ENCODE data around the gene TEPSIN. TPM values are rescaled to one million over a fixed set of nuclear protein-coding genes. Genes with fewer than 3 reads are reported as not detected.

TEPSIN gene
- total RNA-seq, 1 experiment from 2014 or later, result 29.3 TPM

DNA sequence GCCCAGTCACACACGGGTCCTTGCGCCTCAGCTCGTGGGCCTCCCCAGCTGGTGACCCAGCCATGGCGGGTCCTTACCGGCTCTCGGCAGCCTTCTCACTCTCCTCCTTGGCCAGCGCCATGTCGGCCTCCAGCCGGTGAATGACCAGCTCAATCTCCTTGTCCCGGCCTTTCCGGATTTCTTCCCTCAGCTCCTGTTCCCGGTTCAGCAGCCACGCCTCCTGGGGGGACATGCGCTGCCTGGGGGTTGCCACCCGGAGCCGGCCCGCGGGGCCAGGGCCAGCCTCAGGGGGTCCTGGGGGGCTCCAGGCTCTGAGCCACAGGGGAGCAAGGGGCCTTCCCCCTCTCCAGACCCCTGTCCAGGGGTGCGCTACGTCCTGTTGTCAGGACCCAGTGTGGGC, 47.7 kb downstream of the TEPSIN start:
- no peaks in the 10 kb centered on the region for H3K9me3 ChIP-seq (replicated peaks)
- no peaks in the 10 kb centered on the region for H3K27me3 ChIP-seq
- no peak overlapping the region for H3K4me3 ChIP-seq
- no peak overlapping the region for H3K27ac ChIP-seq
- H3K36me3 ChIP-seq, result peaks cover 18% of the 10 kb centered on the region; the same call in 1 of the 2 replicates
- no peaks in the 10 kb centered on the region for H3K4me1 ChIP-seq
- DNase-seq, result no peak

DNA sequence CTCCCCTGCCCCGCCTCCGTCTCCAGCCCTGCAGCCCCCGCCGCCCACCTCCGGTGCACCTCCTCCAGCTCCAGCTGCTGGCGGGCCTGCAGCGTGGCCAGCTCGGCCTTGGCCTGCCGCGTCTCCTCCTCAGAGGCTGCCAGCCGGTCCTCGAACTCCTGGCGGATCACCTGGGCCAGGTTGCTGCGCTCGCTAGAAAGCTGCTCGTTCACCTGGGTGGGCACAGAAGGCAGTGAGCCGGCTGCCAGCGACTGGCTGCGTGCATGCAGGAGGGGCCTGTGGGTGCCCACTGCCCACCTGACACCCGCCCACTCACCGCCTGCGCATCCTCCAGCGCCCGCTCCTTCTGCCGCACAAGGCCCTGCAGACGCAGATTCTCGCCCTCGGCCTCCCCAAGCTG, 48.3 kb downstream of the TEPSIN start:
- Histone ChIP-seq H3K4me3 (no peak overlapping the region), H3K4me1 (no peaks in the 10 kb centered on the region; the same call in 1 of the 2 replicates), H3K27ac (no peak overlapping the region), H3K27me3 (no peaks in the 10 kb centered on the region), H3K36me3 (peaks cover 12% of the 10 kb centered on the region; the same call in 1 of the 2 replicates), H3K9me3 (replicated peaks) (no peaks in the 10 kb centered on the region)
- no peak for DNase-seq

DNA sequence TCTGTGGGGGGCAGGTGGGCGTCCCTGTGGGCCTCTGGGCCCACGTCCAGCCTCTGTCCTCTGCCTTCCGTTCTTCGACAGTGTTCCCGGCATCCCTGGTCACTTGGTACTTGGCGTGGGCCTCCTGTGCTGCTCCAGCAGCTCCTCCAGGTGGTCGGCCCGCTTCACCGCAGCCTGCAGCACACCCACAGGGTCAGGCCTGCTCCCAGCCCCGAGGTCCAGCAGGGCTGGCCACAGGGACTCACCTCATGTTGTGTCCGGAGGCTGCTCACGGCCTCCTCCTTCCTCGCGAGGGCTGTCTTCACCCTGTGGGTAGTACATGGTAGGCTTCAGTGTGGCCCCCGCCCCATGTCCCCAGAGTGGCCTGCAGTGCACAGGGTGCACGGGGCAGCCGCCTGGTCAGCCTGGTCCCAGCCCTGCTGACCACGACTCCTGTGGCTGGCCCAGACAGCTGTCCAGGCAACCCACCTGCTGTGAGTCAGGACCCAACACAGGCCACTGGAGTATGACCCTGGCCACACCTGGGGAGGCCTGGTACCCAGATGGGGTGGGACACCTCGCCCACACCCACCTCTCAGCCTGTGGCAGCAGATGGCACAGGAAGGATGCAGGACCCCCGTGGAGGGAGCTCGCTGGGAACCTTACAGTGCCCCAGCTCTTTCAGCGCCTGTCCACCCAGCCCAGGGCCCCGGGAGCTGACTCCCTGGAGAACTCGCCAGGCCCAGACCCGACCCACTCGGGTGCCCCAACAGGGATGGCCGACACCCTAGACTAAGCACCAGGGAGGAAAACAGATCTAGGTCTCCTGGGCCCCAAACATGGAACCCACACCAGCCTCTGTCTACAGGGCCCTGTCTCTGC, 49.0 kb downstream of the TEPSIN start:
- H3K4me1 ChIP-seq, result peaks cover 7% of the 10 kb centered on the region
- no peaks in the 10 kb centered on the region for H3K27me3 ChIP-seq
- H3K9me3 ChIP-seq (replicated peaks), result no peaks in the 10 kb centered on the region
- DNase-seq, result peak; percentile 56 to 62
- H3K27ac ChIP-seq, result no peak overlapping the region
- H3K36me3 ChIP-seq, result peaks cover 8% of the 10 kb centered on the region; the same call in 1 of the 2 replicates
- no peak overlapping the region for H3K4me3 ChIP-seq

DNA sequence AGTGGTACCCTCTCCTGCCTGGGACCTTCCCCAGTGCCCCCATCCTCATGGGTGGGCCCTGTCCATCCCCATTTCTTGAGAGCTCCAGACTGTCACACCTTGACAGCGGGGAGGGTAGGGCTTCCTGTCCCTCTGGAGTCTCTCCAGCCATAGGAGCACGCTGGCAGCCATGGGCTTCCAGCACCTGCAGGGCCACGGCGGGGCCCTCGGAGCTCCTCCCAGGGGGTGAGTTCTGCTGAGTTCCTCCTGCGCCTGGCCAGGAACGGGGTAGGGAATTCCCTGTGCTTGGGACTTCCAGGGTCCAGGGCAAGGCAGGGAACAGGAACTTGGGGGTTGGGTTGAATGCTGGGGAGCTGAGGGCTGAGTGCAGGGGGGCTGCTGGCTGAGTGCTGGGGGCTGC, 49.8 kb downstream of the TEPSIN start:
- Histone ChIP-seq H3K4me1 (peaks cover 13% of the 10 kb centered on the region), H3K36me3 (peaks cover 4% of the 10 kb centered on the region; the same call in 1 of the 2 replicates), H3K9me3 (replicated peaks) (no peaks in the 10 kb centered on the region), H3K4me3 (no peak overlapping the region), H3K27me3 (no peaks in the 10 kb centered on the region), H3K27ac (no peak overlapping the region)
- DNase-seq, result no peak

DNA sequence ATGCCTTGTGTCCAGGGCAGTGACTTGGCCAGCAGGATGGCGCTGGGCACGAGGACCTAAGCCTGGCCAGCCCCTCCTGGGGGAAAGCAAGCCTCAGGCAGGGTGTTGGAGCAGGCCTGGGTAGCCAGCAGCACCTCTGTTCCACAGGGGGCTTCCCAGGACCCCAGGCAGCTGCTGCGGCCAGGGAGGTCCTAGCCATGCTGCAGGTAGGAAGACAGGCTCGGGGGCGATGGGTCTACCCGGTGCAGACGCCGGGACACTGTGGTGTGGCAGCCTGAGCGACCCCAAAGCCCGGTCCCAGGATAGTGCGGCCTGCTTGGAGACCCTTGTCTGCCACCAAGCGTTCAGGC, 50.4 kb downstream of the TEPSIN start:
- Histone ChIP-seq H3K4me1 (peaks cover 13% of the 10 kb centered on the region), H3K4me3 (no peak overlapping the region), H3K27ac (no peak overlapping the region), H3K27me3 (no peaks in the 10 kb centered on the region), H3K9me3 (replicated peaks) (no peaks in the 10 kb centered on the region), H3K36me3 (peaks cover 4% of the 10 kb centered on the region; the same call in 1 of the 2 replicates)
- no peak for DNase-seq

DNA sequence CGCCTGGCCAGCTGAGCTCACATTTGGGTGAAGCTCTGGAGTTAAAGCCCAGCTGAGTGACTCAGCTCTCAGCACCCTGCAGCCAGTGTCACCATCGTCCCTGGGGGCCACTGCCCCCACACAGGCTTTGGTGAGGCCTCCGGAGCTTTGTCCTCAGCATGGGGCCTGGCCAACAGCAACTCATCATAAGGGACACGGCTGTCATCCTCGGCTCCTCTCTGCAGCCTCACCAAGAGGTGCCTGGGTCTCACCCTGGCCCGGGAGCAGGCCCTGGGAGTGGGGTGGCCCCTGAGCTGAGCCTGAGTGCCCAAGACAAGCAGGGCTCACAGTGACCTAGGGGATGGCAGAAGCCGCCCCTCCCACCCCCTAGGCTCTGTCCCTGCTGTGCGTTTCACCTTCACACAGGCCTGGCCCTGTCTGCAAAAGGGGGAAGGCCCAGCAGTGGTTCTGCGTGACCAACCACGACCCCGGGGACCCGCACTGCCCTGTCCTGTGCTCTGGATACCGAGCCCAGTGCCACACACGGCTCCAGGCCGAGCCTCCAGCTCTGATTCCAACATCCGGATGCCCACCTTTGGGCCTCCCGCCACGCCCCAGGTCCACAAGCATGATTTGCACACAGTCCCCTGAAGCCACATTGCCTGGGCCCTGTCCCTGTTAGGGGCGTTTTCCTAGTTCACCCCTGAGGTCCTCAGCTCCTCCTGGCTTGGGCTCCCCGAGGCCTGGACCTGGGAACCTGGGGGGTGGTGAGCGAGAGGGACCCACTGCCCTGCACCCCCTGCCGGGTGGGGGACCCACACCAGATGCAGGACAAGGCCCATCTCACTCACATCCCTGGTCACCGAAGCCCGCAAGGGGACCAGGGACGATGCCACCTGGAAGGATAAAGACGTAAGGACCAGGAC, 51.0 kb downstream of the TEPSIN start:
- no peak for DNase-seq

DNA sequence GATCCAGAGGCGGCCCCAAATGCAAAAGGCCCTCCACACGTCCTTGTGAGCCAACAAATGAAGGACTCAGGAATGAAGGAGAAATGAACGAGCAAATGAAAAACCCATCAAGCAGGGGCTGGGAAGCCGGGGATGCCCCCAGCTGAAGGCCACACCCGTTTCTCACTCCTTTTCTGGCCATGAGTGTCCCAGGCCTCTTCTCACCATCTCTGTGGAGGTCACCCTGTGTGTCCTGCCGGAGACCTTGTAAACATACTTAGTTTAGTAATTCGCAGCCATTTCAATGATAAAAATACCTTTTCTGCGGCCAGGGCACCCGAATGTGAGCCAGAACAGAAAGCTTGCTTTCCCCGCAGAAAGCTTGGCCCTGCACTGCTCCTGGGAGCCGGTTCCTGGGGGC, 51.7 kb downstream of the TEPSIN start:
- Histone ChIP-seq H3K27me3 (no peaks in the 10 kb centered on the region), H3K9me3 (replicated peaks) (no peaks in the 10 kb centered on the region), H3K27ac (no peak overlapping the region), H3K4me1 (peaks cover 13% of the 10 kb centered on the region), H3K36me3 (peaks cover 4% of the 10 kb centered on the region; the same call in 1 of the 2 replicates), H3K4me3 (no peak overlapping the region)
- no peak for DNase-seq

More for the DNA sequence above, 51.0 kb downstream of the TEPSIN start:
- H3K4me1 ChIP-seq, result peaks cover 13% of the 10 kb centered on the region
- no peak overlapping the region for H3K4me3 ChIP-seq
- H3K36me3 ChIP-seq, result peaks cover 4% of the 10 kb centered on the region; the same call in 1 of the 2 replicates
- no peaks in the 10 kb centered on the region for H3K9me3 ChIP-seq (replicated peaks)
- H3K27ac ChIP-seq, result no peak overlapping the region
- no peaks in the 10 kb centered on the region for H3K27me3 ChIP-seq

DNA sequence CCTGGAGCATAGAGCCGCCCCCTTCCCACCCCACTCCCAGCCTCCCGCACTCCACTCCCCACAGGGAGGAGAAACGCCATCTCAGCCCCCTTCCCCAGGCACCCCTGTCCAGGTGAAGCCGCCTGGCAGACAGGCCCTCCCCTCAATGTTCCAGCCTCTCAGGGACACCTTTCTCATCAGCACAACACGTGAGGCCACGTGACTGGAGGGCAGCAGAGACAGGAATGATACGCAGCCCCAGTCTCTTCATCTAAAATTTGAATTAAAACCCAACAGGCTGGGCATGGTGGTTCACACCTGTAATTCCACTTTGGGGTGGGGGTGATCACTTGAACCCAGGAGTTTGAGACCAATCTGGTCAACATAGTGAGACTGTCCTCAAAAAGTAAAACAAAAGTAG, 52.7 kb downstream of the TEPSIN start:
- Histone ChIP-seq H3K4me3 (no peak overlapping the region), H3K4me1 (peaks cover 13% of the 10 kb centered on the region), H3K27me3 (no peaks in the 10 kb centered on the region), H3K36me3 (peaks cover 4% of the 10 kb centered on the region; the same call in 1 of the 2 replicates), H3K9me3 (replicated peaks) (no peaks in the 10 kb centered on the region), H3K27ac (no peak overlapping the region)
- no peak for DNase-seq

DNA sequence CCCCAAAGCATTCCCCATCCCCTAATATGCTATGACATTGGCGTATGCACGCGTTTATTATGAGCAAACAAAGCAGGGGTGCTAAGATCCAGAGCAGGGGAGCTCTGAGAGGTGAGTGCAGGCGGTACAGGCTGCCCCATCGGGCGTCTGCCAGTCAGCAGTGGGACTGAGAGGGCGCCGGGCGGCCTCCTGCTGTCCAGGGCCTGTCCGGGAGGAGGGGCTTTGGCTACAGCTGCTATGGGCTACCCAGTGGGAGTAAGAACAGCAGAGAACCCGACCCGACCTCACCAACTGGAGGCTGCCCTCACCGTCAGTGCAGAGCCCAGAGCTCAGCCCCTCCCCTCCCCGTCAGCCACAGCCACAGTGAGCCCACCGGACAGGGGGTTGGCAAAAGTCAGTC, 54.3 kb downstream of the TEPSIN start:
- H3K27ac ChIP-seq, result no peak overlapping the region
- peak; percentile 97 for DNase-seq
- H3K4me3 ChIP-seq, result no peak overlapping the region
- no peaks in the 10 kb centered on the region for H3K9me3 ChIP-seq (replicated peaks)
- H3K36me3 ChIP-seq, result no peaks in the 10 kb centered on the region
- peaks cover 21% of the 10 kb centered on the region for H3K4me1 ChIP-seq
- no peaks in the 10 kb centered on the region for H3K27me3 ChIP-seq

DNA sequence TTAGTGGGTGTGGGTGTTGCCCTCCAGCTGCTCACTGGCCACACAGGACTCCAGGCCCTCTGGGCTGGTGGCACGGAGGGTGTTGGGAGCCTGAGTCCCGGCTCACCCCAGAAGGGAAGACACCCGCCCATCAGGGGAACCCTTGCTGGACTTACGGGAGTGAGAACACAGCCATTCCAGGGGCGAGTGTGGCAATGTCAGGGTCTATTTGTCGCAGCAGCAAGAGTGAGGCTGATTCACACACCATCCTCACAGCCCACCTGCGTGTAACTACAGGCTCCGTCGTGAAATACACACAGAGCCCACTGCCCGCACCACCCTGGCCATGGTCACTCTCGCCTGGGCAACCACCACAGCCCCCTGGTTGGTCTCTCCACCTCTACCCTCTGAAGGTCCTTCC, 55.0 kb downstream of the TEPSIN start:
- Histone ChIP-seq H3K9me3 (replicated peaks) (no peaks in the 10 kb centered on the region), H3K36me3 (no peaks in the 10 kb centered on the region), H3K4me3 (no peak overlapping the region), H3K27me3 (0 out of 2 replicates have a peak, but pooled peaks cover under 1% of the 10 kb centered on the region), H3K4me1 (peaks cover 29% of the 10 kb centered on the region), H3K27ac (no peak overlapping the region)
- no peak for DNase-seq

DNA sequence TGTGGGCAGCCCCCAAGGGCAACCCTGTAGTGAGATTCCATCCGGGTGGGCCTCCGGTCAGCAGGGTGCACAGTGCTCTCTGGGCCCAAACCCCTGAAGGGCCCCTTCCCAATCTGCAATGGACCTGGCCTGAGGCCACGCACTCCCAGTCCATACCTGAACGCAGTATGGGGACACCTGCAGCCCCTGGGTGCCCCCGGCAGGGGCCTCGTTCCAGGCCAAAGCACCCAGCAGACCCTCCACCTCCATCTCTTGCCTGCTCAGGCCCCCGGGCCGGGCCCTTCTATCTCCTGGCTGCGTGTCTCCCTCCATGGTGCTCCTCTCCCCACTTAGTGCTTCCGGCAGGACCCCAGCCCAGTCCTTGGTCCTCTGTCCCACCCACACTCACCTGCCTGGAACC, 55.5 kb downstream of the TEPSIN start:
- Histone ChIP-seq H3K4me1 (peaks cover 33% of the 10 kb centered on the region), H3K36me3 (no peaks in the 10 kb centered on the region), H3K27ac (no peak overlapping the region), H3K9me3 (replicated peaks) (no peaks in the 10 kb centered on the region), H3K27me3 (peaks cover 5% of the 10 kb centered on the region; the same call in 1 of the 2 replicates), H3K4me3 (no peak overlapping the region)
- DNase-seq, result no peak

DNA sequence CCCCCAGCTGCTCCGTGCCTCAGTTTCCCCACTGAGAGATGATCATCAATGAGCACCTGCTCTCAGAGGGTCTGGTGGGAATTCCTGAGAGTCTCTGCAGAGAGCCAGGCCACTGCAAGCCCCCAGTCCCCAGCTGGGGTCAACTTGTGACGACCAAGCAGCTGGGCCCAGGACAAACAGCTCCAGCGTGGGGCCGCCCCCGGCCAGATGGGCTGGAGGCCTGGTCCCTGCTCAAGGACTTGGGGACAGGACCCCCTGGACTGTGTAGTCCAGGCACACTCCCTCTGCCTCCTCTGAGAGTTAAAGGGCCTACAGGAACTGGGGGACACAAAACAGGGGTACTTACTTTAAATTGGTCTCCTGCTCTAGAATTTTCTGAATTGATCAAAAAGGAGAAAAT, 56.3 kb downstream of the TEPSIN start:
- no peaks in the 10 kb centered on the region for H3K36me3 ChIP-seq
- no peaks in the 10 kb centered on the region for H3K9me3 ChIP-seq (replicated peaks)
- DNase-seq, result no peak
- H3K4me1 ChIP-seq, result peaks cover 33% of the 10 kb centered on the region
- no peak overlapping the region for H3K27ac ChIP-seq
- no peak overlapping the region for H3K4me3 ChIP-seq
- H3K27me3 ChIP-seq, result peaks cover 5% of the 10 kb centered on the region; the same call in 1 of the 2 replicates

DNA sequence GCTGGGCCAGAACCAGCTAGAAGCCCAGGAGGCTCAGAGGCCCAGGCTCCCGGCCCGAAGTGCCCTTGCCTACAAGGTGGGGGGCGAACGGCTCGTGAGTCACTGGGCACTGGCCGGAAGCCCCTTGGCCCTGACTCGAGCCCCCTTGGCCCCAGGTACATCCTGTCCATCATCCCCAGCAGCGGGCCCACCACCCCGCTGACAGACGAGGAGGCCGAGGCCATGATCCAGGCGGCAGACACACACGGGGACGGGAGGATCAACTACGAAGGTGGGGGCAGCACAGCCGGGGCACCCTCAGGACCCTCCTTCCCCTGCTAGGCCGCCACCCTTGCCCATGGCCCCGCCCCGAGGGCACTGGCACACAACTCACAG, 57.1 kb downstream of the TEPSIN start:
- Histone ChIP-seq H3K4me1 (peaks cover 33% of the 10 kb centered on the region), H3K36me3 (no peaks in the 10 kb centered on the region), H3K9me3 (replicated peaks) (no peaks in the 10 kb centered on the region), H3K27me3 (peaks cover 5% of the 10 kb centered on the region; the same call in 1 of the 2 replicates), H3K4me3 (no peak overlapping the region), H3K27ac (no peak overlapping the region)
- no peak for DNase-seq

DNA sequence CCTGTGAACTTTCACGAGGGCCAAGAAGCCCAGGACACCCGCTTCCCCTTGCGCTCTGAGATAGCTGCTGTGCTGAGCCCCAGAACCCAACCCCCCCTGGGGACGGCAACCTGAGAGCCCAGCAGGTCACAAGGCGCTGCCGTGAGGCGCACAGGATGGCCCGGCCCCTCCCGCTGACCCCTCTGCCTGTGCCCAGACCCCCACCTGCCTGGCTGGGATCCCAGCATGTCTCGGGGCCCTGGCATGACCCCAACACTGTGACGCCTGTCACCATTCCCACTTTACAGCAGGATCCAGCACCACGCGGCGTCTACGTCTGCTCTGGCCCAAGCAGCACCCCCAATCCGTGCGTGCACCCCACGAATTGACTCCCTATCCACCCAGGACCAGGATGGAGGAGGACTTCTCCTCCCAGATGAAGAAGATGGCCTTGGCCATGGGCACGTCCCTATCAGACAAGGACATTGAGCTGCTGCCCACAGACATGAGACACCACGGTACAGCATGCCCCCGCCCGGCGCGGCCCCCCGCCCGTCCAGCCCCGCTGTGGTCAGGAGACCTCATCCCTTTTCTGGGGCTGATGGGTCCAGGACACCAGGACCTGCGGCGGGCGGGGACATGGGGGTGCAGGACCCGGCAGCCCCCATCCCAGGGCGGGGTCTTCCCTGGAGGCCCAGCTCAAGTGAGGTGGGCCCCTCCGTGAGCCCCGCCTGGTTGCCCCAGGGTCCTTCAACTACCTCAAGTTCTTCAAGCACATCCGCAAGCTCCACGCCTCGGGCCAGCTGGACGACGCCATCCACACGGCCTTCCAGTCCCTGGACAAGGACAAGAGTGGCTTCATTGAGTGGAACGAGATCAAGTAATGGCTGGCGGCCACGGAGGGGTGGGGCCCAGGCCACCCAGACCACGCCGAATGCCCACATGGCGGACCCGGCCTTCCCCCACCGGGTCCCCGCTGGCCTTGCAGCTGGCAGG, 57.7 kb downstream of the TEPSIN start:
- no peaks in the 10 kb centered on the region for H3K36me3 ChIP-seq
- DNase-seq, result no peak
- peaks cover 5% of the 10 kb centered on the region; the same call in 1 of the 2 replicates for H3K27me3 ChIP-seq
- peaks cover 33% of the 10 kb centered on the region for H3K4me1 ChIP-seq
- no peaks in the 10 kb centered on the region for H3K9me3 ChIP-seq (replicated peaks)
- H3K4me3 ChIP-seq, result no peak overlapping the region
- H3K27ac ChIP-seq, result no peak overlapping the region

All from SJCRH30 (cell line).